ENCODE measurements around the gene TMCC3.

DNA sequence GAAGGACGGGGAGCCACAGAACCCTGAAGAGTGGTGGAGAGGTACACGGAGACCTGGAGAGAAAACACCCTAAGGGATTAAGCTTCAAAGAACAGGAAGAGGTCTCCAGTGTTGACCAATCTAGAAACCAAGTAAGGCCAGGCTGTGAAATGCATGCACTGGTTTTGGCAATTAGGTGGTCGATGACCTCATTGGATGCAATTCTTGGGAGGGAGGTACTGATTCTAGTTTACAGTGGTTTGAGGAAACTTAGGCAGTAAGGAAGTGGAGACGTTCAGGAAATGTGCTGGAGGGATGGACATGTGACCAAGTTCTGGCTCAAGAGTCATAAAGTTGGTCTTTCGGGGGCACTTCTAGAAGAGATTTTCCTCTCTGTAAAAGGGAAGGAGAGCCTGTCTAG, 99.4 kb downstream of the TMCC3 start:
- TF ChIP-seq, protein P1, sequence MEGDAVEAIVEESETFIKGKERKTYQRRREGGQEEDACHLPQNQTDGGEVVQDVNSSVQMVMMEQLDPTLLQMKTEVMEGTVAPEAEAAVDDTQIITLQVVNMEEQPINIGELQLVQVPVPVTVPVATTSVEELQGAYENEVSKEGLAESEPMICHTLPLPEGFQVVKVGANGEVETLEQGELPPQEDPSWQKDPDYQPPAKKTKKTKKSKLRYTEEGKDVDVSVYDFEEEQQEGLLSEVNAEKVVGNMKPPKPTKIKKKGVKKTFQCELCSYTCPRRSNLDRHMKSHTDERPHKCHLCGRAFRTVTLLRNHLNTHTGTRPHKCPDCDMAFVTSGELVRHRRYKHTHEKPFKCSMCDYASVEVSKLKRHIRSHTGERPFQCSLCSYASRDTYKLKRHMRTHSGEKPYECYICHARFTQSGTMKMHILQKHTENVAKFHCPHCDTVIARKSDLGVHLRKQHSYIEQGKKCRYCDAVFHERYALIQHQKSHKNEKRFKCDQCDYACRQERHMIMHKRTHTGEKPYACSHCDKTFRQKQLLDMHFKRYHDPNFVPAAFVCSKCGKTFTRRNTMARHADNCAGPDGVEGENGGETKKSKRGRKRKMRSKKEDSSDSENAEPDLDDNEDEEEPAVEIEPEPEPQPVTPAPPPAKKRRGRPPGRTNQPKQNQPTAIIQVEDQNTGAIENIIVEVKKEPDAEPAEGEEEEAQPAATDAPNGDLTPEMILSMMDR (conservative IDR thresholded peaks at IDR 0.05; ENCODE audit: low read length), result no peak
- no peak for TF ChIP-seq EZH2phosphoT487 (IDR thresholded peaks at IDR 0.05; ENCODE audit: borderline replicate concordance, low read depth, low read length)

All from OCI-LY7 (cell line).